GM12878 (cell line): Measurements from ENCODE around the gene PRRG1. TPM values are rescaled to one million over a fixed set of nuclear protein-coding genes. Genes with fewer than 3 reads are reported as not detected.

Experiments
- ATAC-seq: fragments of 200-7000 bp; cut with Tn5 transposase; 3 replicates; pipeline ENCODE4 v1.9.1; 2020; ENCODE audit warnings: mild to moderate bottlenecking, moderate library complexity
- BruUV-seq: library from RNA; stranded (reverse); fragments of 400-500 nt; replicated peaks from 2 replicates; lab custom pipeline; 2021; lab: Mats Ljungman, UMichigan
- CTCF ChIA-PET: fragments of 300-600 bp; sonication (Branson Sonifier 250); formaldehyde crosslinking; extraction: SDS; loops from one replicate; lab custom pipeline; 2021; ENCODE audit warnings: inconsistent platforms; lab: Yijun Ruan, JAX
- POLR2A ChIA-PET: fragments of 350-600 bp; formaldehyde crosslinking; extraction: SDS; loops from one replicate; lab custom pipeline; 2021; ENCODE audit warnings: inconsistent platforms; lab: Charles Lee
- RAD21 ChIA-PET: fragments of 300-600 bp; sonication (Branson Sonifier 250); formaldehyde crosslinking; loops from one replicate; lab custom pipeline; 2023; ENCODE audit warnings: antibody characterized with exemption; ENCODE audit not compliant: unreplicated experiment; lab: Charles Lee
- SMC1A ChIA-PET: fragments of 300-600 bp; sonication (Branson Sonifier 250); formaldehyde crosslinking; loops from one replicate; lab custom pipeline; 2023; ENCODE audit not compliant: unreplicated experiment, uncharacterized antibody; lab: Charles Lee
- DNase-seq: peaks from one replicate; pipeline ENCODE4 v3.0.0-alpha.2; 2011; ENCODE audit warnings: low read depth, low spot score
- FAIRE-seq: peaks from 3 replicates; lab custom pipeline; 2011; peaks lifted over from hg19 to GRCh38; lab: Jason Lieb, UNC
- H2AFZ ChIP-seq: 2 replicates; pipeline ENCODE4 v1.6.0; 2011; ENCODE audit warnings: low read depth, low read length, control low read depth; ENCODE audit not compliant: control insufficient read depth
- H3K27ac ChIP-seq: 2 replicates; pipeline ENCODE4 v1.5.1; 2011; ENCODE audit warnings: control low read depth; ENCODE audit not compliant: control insufficient read depth, insufficient read depth
- H3K27me3 ChIP-seq, 2 experiments: replicated peaks in 1 of 2; 2 replicates each; pipeline versions ENCODE4 v1.6.0 to v1.6.1; 2011; ENCODE audit warnings: low read length in 1 of 2; ENCODE audit not compliant: control insufficient read depth in 2 of 2, insufficient read depth in 2 of 2
- H3K36me3 ChIP-seq, 2 experiments: 2 replicates each; pipeline ENCODE4 v1.5.1; 2011; ENCODE audit warnings: low read length in 1 of 2; ENCODE audit not compliant: control insufficient read depth in 2 of 2, insufficient read depth in 2 of 2
- H3K4me1 ChIP-seq: 2 replicates; pipeline ENCODE4 v1.6.1; 2011; ENCODE audit warnings: mild to moderate bottlenecking, low read length, moderate library complexity, mixed read lengths; ENCODE audit not compliant: control insufficient read depth, insufficient read depth
- H3K4me2 ChIP-seq: 2 replicates; pipeline ENCODE4 v1.6.0; 2011; ENCODE audit warnings: control low read depth; ENCODE audit not compliant: control insufficient read depth, insufficient read depth
- H3K4me3 ChIP-seq: fragments of 200-600 bp; sonication (generic); 2 replicates; pipeline ENCODE4 v1.5.1; 2016
- H3K79me2 ChIP-seq: 2 replicates; pipeline ENCODE4 v1.6.0; 2011; ENCODE audit warnings: low read length; ENCODE audit not compliant: control insufficient read depth, insufficient read depth
- H3K9ac ChIP-seq: 2 replicates; pipeline ENCODE4 v1.8.0; 2011; ENCODE audit warnings: low read length, control low read depth, mixed read lengths; ENCODE audit not compliant: control insufficient read depth, insufficient read depth
- H3K9me3 ChIP-seq: replicated peaks from 3 replicates; pipeline ENCODE4 v1.5.1; 2011; ENCODE audit warnings: mild to moderate bottlenecking, low read length; ENCODE audit not compliant: control insufficient read depth, insufficient read depth
- H4K20me1 ChIP-seq: 2 replicates; pipeline ENCODE4 v1.6.0; 2011; ENCODE audit not compliant: control insufficient read depth, insufficient read depth
- CREB1 ChIP-seq: IDR thresholded peaks from 2 replicates; pipeline ENCODE4 v1.6.1; 2012; ENCODE audit warnings: low read depth, mild to moderate bottlenecking, inconsistent platforms
- EED ChIP-seq: sonication (generic); IDR thresholded peaks from 2 replicates; pipeline ENCODE4 v1.6.1; 2016; ENCODE audit warnings: antibody characterized with exemption, low read depth
- GABPA ChIP-seq: IDR thresholded peaks from 2 replicates; pipeline ENCODE4 v1.6.1; 2014; ENCODE audit warnings: antibody characterized with exemption, low read depth, mild to moderate bottlenecking, inconsistent platforms
- IKZF1 ChIP-seq: fragments of 450-650 bp; conservative IDR thresholded peaks from 2 replicates; pipeline ENCODE4 v1.6.1; 2017; ENCODE audit warnings: antibody characterized with exemption, mild to moderate bottlenecking
- IKZF2 ChIP-seq, 2 experiments: fragments of 450-650 bp; IDR thresholded peaks; 2 replicates each; pipeline ENCODE4 v1.6.1; 2017; ENCODE audit warnings: mild to moderate bottlenecking in 2 of 2, moderate library complexity in 2 of 2
- IRF4 ChIP-seq: IDR thresholded peaks from 2 replicates; pipeline ENCODE4 v1.6.1; 2011; ENCODE audit warnings: low read depth, low read length
- NFYA ChIP-seq: IDR thresholded peaks from 2 replicates; pipeline ENCODE4 v1.6.1; 2011; ENCODE audit warnings: low read depth, mild to moderate bottlenecking, low read length, improper control_type of control experiment, borderline replicate concordance
- POLR2A ChIP-seq: IDR thresholded peaks from 2 replicates; pipeline ENCODE4 v1.6.1; 2011; ENCODE audit warnings: low read depth, mild to moderate bottlenecking, low read length
- RFX5 ChIP-seq: IDR thresholded peaks from 2 replicates; pipeline ENCODE4 v1.6.1; 2011; ENCODE audit warnings: low read depth, low read length, improper control_type of control experiment
- RUNX3 ChIP-seq: IDR thresholded peaks from 2 replicates; pipeline ENCODE4 v1.6.1; 2012; ENCODE audit warnings: low read length, inconsistent platforms
- SIX5 ChIP-seq: IDR thresholded peaks from 2 replicates; pipeline ENCODE4 v1.6.1; 2011; ENCODE audit warnings: mild to moderate bottlenecking, low read depth, low read length, moderate library complexity; ENCODE audit not compliant: severe bottlenecking
- SMAD1 ChIP-seq: fragments of 450-650 bp; IDR thresholded peaks from 2 replicates; pipeline ENCODE4 v1.6.1; 2018; ENCODE audit warnings: mild to moderate bottlenecking, low read depth; ENCODE audit not compliant: partially characterized antibody
- STAT3 ChIP-seq: IDR thresholded peaks from 2 replicates; pipeline ENCODE4 v1.6.1; 2011; ENCODE audit warnings: low read depth, low read length, improper control_type of control experiment
- WGBS: methylation state at CpG from one replicate; pipeline ENCODE4 v1.1.6; 2016; ENCODE audit warnings: low lambda C conversion rate; ENCODE audit not compliant: insufficient replicate concordance, insufficient coverage; ENCODE audit errors: missing lambda C conversion rate; 5-methylcytosine and 5-hydroxymethylcytosine counted together
- in situ Hi-C: fragments of 300-500 bp; cut with MboI; formaldehyde crosslinking; loops from 9 replicates; pipeline ENCODE4 v1.14.3; 2018; ENCODE audit warnings: mixed read lengths
- intact Hi-C: fragments of 100-400 bp; cut with micrococcal nuclease; formaldehyde crosslinking; loops from one replicate; pipeline ENCODE4 v1.14.2; 2022; ENCODE audit not compliant: unreplicated experiment
- polyA plus RNA-seq, 11 experiments: library from polyadenylated mRNA; depleted of rRNA in 4 of 11; unstranded in 6 of 11; stranded (reverse) in 5 of 11; fragments of >200 nt; fragmentation: Nextera tagmentation in 4 of 11; fragmentation: Illumina TruSeq in 1 of 11; extraction: Ambion mirVana in 4 of 11; extraction: Trizol in 1 of 11; gene quantifications; 1 replicate in 1 of 11; 2 replicates in 10 of 11; pipeline versions ENCODE4 v1.2.1 to v1.2.3, GENCODE V29; 2011 to 2016; ENCODE audit warnings: inconsistent platforms in 2 of 11, missing spikeins in 2 of 11, low read depth in 1 of 11
- total RNA-seq, 4 experiments: library from RNA; depleted of rRNA in 3 of 4; stranded (reverse); fragments of >200 nt in 3 of 4; fragmentation: Illumina TruSeq in 1 of 4; extraction: Trizol in 1 of 4; gene quantifications; 2 replicates each; pipeline versions ENCODE4 v1.2.1 to v1.2.3, GENCODE V29; 2013 to 2021
- TF ChIP-seq, protein P1 (sequence below): fragments of 450-650 bp; IDR thresholded peaks from 2 replicates; pipeline ENCODE4 v1.6.1; 2018; ENCODE audit warnings: borderline replicate concordance, mild to moderate bottlenecking; ENCODE audit not compliant: partially characterized antibody
- TF ChIP-seq, protein P2 (sequence below): fragments of 450-650 bp; IDR thresholded peaks from 2 replicates; pipeline ENCODE4 v1.6.1; 2014; ENCODE audit warnings: mild to moderate bottlenecking
- TF ChIP-seq, protein P3 (sequence below): fragments of 450-650 bp; IDR thresholded peaks from 2 replicates; pipeline ENCODE4 v1.6.1; 2016; ENCODE audit warnings: mild to moderate bottlenecking

The PRRG1 gene
- total and polyA plus RNA-seq, 10 of the 15 experiments (the other 5 are each of a cell fraction or from before 2014, with no cell fraction given) = not detected

DNA sequence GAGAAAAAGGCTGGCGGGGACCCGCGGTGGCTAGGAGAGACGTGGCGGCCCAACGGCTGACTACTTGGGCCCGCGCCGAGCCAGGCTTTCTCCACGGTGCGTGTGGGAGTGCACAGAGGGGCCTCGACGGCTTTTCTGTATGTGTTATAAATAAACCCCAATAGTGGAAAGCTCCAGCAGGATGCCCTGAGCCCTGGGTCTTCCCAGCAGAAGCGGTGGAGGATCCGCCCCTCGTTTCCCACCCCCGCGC, 268 bp upstream of the PRRG1 start:
- 81% methylated on average over 13 of the region's 18 CpGs for WGBS
- in situ Hi-C loops = no loop called here
- no peak for TF ChIP-seq IKZF1
- no peak for TF ChIP-seq NFYA
- TF ChIP-seq STAT3 = no peak
- TF ChIP-seq, protein P1, sequence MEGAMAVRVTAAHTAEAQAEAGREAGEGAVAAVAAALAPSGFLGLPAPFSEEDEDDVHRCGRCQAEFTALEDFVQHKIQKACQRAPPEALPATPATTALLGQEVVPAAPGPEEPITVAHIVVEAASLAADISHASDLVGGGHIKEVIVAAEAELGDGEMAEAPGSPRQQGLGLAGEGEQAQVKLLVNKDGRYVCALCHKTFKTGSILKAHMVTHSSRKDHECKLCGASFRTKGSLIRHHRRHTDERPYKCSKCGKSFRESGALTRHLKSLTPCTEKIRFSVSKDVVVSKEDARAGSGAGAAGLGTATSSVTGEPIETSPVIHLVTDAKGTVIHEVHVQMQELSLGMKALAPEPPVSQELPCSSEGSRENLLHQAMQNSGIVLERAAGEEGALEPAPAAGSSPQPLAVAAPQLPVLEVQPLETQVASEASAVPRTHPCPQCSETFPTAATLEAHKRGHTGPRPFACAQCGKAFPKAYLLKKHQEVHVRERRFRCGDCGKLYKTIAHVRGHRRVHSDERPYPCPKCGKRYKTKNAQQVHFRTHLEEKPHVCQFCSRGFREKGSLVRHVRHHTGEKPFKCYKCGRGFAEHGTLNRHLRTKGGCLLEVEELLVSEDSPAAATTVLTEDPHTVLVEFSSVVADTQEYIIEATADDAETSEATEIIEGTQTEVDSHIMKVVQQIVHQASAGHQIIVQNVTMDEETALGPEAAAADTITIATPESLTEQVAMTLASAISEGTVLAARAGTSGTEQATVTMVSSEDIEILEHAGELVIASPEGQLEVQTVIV = no peak
- TF ChIP-seq, protein P2, sequence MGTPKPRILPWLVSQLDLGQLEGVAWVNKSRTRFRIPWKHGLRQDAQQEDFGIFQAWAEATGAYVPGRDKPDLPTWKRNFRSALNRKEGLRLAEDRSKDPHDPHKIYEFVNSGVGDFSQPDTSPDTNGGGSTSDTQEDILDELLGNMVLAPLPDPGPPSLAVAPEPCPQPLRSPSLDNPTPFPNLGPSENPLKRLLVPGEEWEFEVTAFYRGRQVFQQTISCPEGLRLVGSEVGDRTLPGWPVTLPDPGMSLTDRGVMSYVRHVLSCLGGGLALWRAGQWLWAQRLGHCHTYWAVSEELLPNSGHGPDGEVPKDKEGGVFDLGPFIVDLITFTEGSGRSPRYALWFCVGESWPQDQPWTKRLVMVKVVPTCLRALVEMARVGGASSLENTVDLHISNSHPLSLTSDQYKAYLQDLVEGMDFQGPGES = no peak
- TF ChIP-seq SIX5 = no peak
- no peak for TF ChIP-seq RFX5
- no peak for TF ChIP-seq EED
- TF ChIP-seq, protein P3, sequence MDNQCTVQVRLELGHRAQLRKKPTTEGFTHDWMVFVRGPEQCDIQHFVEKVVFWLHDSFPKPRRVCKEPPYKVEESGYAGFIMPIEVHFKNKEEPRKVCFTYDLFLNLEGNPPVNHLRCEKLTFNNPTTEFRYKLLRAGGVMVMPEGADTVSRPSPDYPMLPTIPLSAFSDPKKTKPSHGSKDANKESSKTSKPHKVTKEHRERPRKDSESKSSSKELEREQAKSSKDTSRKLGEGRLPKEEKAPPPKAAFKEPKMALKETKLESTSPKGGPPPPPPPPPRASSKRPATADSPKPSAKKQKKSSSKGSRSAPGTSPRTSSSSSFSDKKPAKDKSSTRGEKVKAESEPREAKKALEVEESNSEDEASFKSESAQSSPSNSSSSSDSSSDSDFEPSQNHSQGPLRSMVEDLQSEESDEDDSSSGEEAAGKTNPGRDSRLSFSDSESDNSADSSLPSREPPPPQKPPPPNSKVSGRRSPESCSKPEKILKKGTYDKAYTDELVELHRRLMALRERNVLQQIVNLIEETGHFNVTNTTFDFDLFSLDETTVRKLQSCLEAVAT = no peak
- TF ChIP-seq IKZF2 (IDR thresholded peaks at IDR 0.05) = no peak
- TF ChIP-seq IRF4 = no peak
- TF ChIP-seq CREB1 = no peak
- no peak for TF ChIP-seq RUNX3
- no peak for TF ChIP-seq POLR2A
- no peak for TF ChIP-seq SMAD1
- no peak for TF ChIP-seq GABPA
- TF ChIP-seq, all 136 proteins: peak for 0

More for the DNA sequence above, 268 bp upstream of the PRRG1 start:
- POLR2A ChIA-PET = no interaction called here
- Histone ChIP-seq H3K9me3 (no peaks in the 10 kb centered on the region; the same call in 2 of the 3 replicates), H3K4me1 (no peaks in the 10 kb centered on the region), H3K9ac (no peak overlapping the region), H3K4me2 (no peak overlapping the region), H3K27ac (no peak overlapping the region), H2AFZ (no peak overlapping the region), H4K20me1 (no peaks in the 10 kb centered on the region), H3K4me3 (no peak overlapping the region), H3K36me3 (no peaks in the 10 kb centered on the region), H3K79me2 (no peaks in the 10 kb centered on the region), H3K27me3 (peaks cover 0 to 3% of the 10 kb centered on the region in 2 experiments; a peak in 2 of 4 replicates)
- no TSS peak for BruUV-seq
- DNase-seq (no peak), ATAC-seq (no peak), FAIRE-seq (no peak)
- CTCF ChIA-PET = no interaction called here
- RAD21 ChIA-PET = no interaction called here
- SMC1A ChIA-PET = no interaction called here
- intact Hi-C loops = no loop called here
